CD4-positive, alpha-beta T cell (primary cell): ENCODE results near the gene PITX1. TPM values are rescaled to one million over a fixed set of nuclear protein-coding genes. Genes with fewer than 3 reads are reported as not detected.

ENCODE experiments used
- ATAC-seq: fragments of 200-7000 bp; cut with Tn5 transposase; one replicate; pipeline ENCODE4 v1.10.0; 2022; ENCODE audit warnings: mild to moderate bottlenecking; ENCODE audit not compliant: poor library complexity
- CTCF ChIA-PET: fragments of 350-600 bp; sonication (Branson Sonifier 250); formaldehyde crosslinking; loops from one replicate; lab custom pipeline; 2021; ENCODE audit warnings: antibody characterized with exemption, inconsistent platforms; lab: Charles Lee
- POLR2A ChIA-PET: fragments of 350-600 bp; sonication (Branson Sonifier 250); formaldehyde crosslinking; loops from one replicate; lab custom pipeline; 2021; ENCODE audit warnings: antibody characterized with exemption, inconsistent platforms; lab: Charles Lee
- DNase-seq, 14 experiments: peaks; one replicate each; pipeline ENCODE4 v3.0.0-alpha.2; 2013 to 2020; ENCODE audit warnings: mixed read lengths in 2 of 14
- H3K27ac ChIP-seq, 2 donors: one replicate each; pipeline versions ENCODE4 v1.5.1 to v1.7.0; 2013; ENCODE audit warnings: low read length in 2 of 2, low read depth in 1 of 2, mild to moderate bottlenecking in 1 of 2
- H3K27me3 ChIP-seq, 2 experiments: 1 replicate in 1 of 2; 2 replicates in 1 of 2; pipeline versions ENCODE4 v1.6.1 to v1.7.0; 2013; ENCODE audit warnings: low read length in 2 of 2, control low read depth in 1 of 2, mild to moderate bottlenecking in 1 of 2, moderate library complexity in 1 of 2; ENCODE audit not compliant: insufficient read depth in 2 of 2, control insufficient read depth in 1 of 2
- H3K36me3 ChIP-seq: one replicate; pipeline ENCODE4 v1.6.1; 2013; ENCODE audit warnings: low read length, control low read depth; ENCODE audit not compliant: insufficient read depth
- H3K4me1 ChIP-seq: one replicate; pipeline ENCODE4 v1.6.1; 2013; ENCODE audit warnings: low read length, control low read depth; ENCODE audit not compliant: insufficient read depth
- H3K4me3 ChIP-seq: one replicate; pipeline ENCODE4 v1.5.1; 2013; ENCODE audit warnings: mild to moderate bottlenecking, low read length, moderate library complexity
- H3K9me3 ChIP-seq, 2 experiments: 1 replicate in 1 of 2; 2 replicates in 1 of 2; pipeline versions ENCODE4 v1.6.1 to v1.7.0; 2013; ENCODE audit warnings: low read length in 2 of 2, mild to moderate bottlenecking in 2 of 2, control low read depth in 1 of 2, moderate library complexity in 1 of 2; ENCODE audit not compliant: control insufficient read depth in 1 of 2, insufficient read depth in 1 of 2
- H3K27ac Mint-ChIP-seq: one replicate; pipeline ENCODE4 v1.8.0; 2020; ENCODE audit warnings: mixed read lengths
- H3K27me3 Mint-ChIP-seq: one replicate; pipeline ENCODE4 v1.8.0; 2021; ENCODE audit warnings: mixed read lengths
- H3K36me3 Mint-ChIP-seq: one replicate; pipeline ENCODE4 v1.8.0; 2021; ENCODE audit warnings: low read depth, mixed read lengths
- H3K4me1 Mint-ChIP-seq: one replicate; pipeline ENCODE4 v1.8.0; 2021; ENCODE audit warnings: low read depth, mixed read lengths
- H3K4me3 Mint-ChIP-seq: one replicate; pipeline ENCODE4 v1.8.0; 2020; ENCODE audit warnings: mild to moderate bottlenecking, mixed read lengths
- H3K9me3 Mint-ChIP-seq: one replicate; pipeline ENCODE4 v1.8.0; 2020; ENCODE audit warnings: mixed read lengths
- CTCF ChIP-seq: fragments of 200-600 bp; IDR thresholded peaks from one replicate; pipeline ENCODE4 v1.8.0; 2022; ENCODE audit warnings: antibody characterized with exemption, mild to moderate bottlenecking
- intact Hi-C, 2 experiments: fragments of 100-400 bp; cut with DNase I in 1 of 2; cut with micrococcal nuclease in 1 of 2; formaldehyde crosslinking; loops; one replicate each; pipeline versions ENCODE4 v1.15.1 to v1.9.0; 2023 to 2025; cut with DNase I, micrococcal nuclease
- total RNA-seq, 174 experiments: library from RNA in 2 of 174; stranded (reverse) in 2 of 174; gene quantifications; one replicate each; pipeline ENCODE4 v1.2.3 and lab custom pipeline; 2021 to 2026

The PITX1 gene
- total RNA-seq, 2 experiments from 2014 or later = not detected

- ChIA-PET POLR2A (no interaction called here), CTCF (no interaction called here)
- H3K9me3 Mint-ChIP-seq = no peaks in the 10 kb centered on the region
Measured at GRCh38 chr5:135013445-135013844, 20.6 kb downstream of the PITX1 start.

GRCh38 chr5:135012951-135013391, 21.1 kb downstream of the PITX1 start:
- intact Hi-C loops = no loop called here
- Histone ChIP-seq H3K4me1 (no peaks in the 10 kb centered on the region), H3K9me3 (no peaks in the 10 kb centered on the region), H3K4me3 (no peak overlapping the region), H3K27me3 (no peaks in the 10 kb centered on the region), H3K27ac (no peak overlapping the region), H3K36me3 (no peaks in the 10 kb centered on the region)
- no peaks in the 10 kb centered on the region for H3K36me3 Mint-ChIP-seq
- DNase-seq (no peak), ATAC-seq (no peak)
- no peak overlapping the region for H3K4me3 Mint-ChIP-seq
- POLR2A ChIA-PET = no interaction called here
- CTCF ChIA-PET = no interaction called here
- no peaks in the 10 kb centered on the region for H3K27me3 Mint-ChIP-seq
- H3K4me1 Mint-ChIP-seq = no peaks in the 10 kb centered on the region
- H3K27ac Mint-ChIP-seq = no peak overlapping the region
- H3K9me3 Mint-ChIP-seq = no peaks in the 10 kb centered on the region
- no peak for TF ChIP-seq CTCF

More at GRCh38 chr5:135013445-135013844, 20.6 kb downstream of the PITX1 start:
- intact Hi-C loops = no loop called here
- no peaks in the 10 kb centered on the region for H3K4me1 ChIP-seq
- H3K27ac ChIP-seq = no peak overlapping the region
- H3K36me3 ChIP-seq = no peaks in the 10 kb centered on the region
- H3K4me3 ChIP-seq = no peak overlapping the region
- Mint-ChIP-seq H3K36me3 (no peaks in the 10 kb centered on the region), H3K27me3 (no peaks in the 10 kb centered on the region), H3K4me3 (no peak overlapping the region), H3K4me1 (no peaks in the 10 kb centered on the region), H3K27ac (no peak overlapping the region)
- no peaks in the 10 kb centered on the region for H3K27me3 ChIP-seq
- DNase-seq = no peak
- H3K9me3 ChIP-seq = no peaks in the 10 kb centered on the region
- TF ChIP-seq CTCF = no peak
- no peak for ATAC-seq

GRCh38 chr5:135012033-135012588, 21.9 kb downstream of the PITX1 start:
- ChIA-PET POLR2A (no interaction called here), CTCF (no interaction called here)
- Histone ChIP-seq H3K27ac (no peak overlapping the region), H3K4me1 (no peaks in the 10 kb centered on the region), H3K9me3 (no peaks in the 10 kb centered on the region), H3K27me3 (no peaks in the 10 kb centered on the region), H3K36me3 (no peaks in the 10 kb centered on the region), H3K4me3 (no peak overlapping the region)
- ATAC-seq (no peak), DNase-seq (no peak)
- TF ChIP-seq CTCF = no peak
- H3K27ac Mint-ChIP-seq = no peak overlapping the region
- no peaks in the 10 kb centered on the region for H3K27me3 Mint-ChIP-seq
- no peak overlapping the region for H3K4me3 Mint-ChIP-seq
- no peaks in the 10 kb centered on the region for H3K9me3 Mint-ChIP-seq
- H3K4me1 Mint-ChIP-seq = no peaks in the 10 kb centered on the region
- no peaks in the 10 kb centered on the region for H3K36me3 Mint-ChIP-seq
- intact Hi-C loops = no loop called here
